ENCODE measurements around the gene TIAM2.

The TIAM2 gene

GRCh38 chr6:155056756-155057155, 61.6 kb downstream of the TIAM2 start:
- ATAC-seq (replicated peaks; ENCODE audit: extremely low read depth, poor library complexity, severe bottlenecking) (no peak), DNase-seq (ENCODE audit: low spot score in 2 of 2) (no peak)
- Mint-ChIP-seq H3K9me3 (no peaks in the 10 kb centered on the region), H3K4me3 (no peak overlapping the region), H3K4me1 (no peaks in the 10 kb centered on the region), H3K36me3 (ENCODE audit: insufficient read depth) (no peaks in the 10 kb centered on the region), H3K27me3 (no peaks in the 10 kb centered on the region), H3K27ac (ENCODE audit: low read depth) (no peak overlapping the region)

- H3K27me3 Mint-ChIP-seq = no peaks in the 10 kb centered on the region
- H3K4me1 Mint-ChIP-seq = no peaks in the 10 kb centered on the region
- no peak for ATAC-seq (replicated peaks; ENCODE audit: extremely low read depth, poor library complexity, severe bottlenecking)
- no peak overlapping the region for H3K4me3 Mint-ChIP-seq
- no peaks in the 10 kb centered on the region for H3K9me3 Mint-ChIP-seq
- H3K27ac Mint-ChIP-seq (ENCODE audit: low read depth) = no peak overlapping the region
- DNase-seq (ENCODE audit: low spot score in 2 of 2) = no peak
- no peaks in the 10 kb centered on the region for H3K36me3 Mint-ChIP-seq (ENCODE audit: insufficient read depth)
Measured at GRCh38 chr6:155061381-155061780, 66.3 kb downstream of the TIAM2 start.

- no peak overlapping the region for H3K4me3 Mint-ChIP-seq
- no peaks in the 10 kb centered on the region for H3K4me1 Mint-ChIP-seq
- H3K36me3 Mint-ChIP-seq (ENCODE audit: insufficient read depth) = no peaks in the 10 kb centered on the region
- no peaks in the 10 kb centered on the region for H3K27me3 Mint-ChIP-seq
- DNase-seq (ENCODE audit: low spot score in 2 of 2) = no peak
- no peaks in the 10 kb centered on the region for H3K9me3 Mint-ChIP-seq
- no peak overlapping the region for H3K27ac Mint-ChIP-seq (ENCODE audit: low read depth)
- no peak for ATAC-seq (replicated peaks; ENCODE audit: extremely low read depth, poor library complexity, severe bottlenecking)
Measured at GRCh38 chr6:155062866-155063341, 67.8 kb downstream of the TIAM2 start.

GRCh38 chr6:155064303-155064702, 69.2 kb downstream of the TIAM2 start:
- no peak for ATAC-seq (replicated peaks; ENCODE audit: extremely low read depth, poor library complexity, severe bottlenecking)
- Mint-ChIP-seq H3K27me3 (no peaks in the 10 kb centered on the region), H3K27ac (ENCODE audit: low read depth) (no peak overlapping the region), H3K4me3 (no peak overlapping the region), H3K4me1 (no peaks in the 10 kb centered on the region), H3K9me3 (no peaks in the 10 kb centered on the region), H3K36me3 (ENCODE audit: insufficient read depth) (no peaks in the 10 kb centered on the region)
- no peak for DNase-seq (ENCODE audit: low spot score in 2 of 2)

GRCh38 chr6:155066361-155066760, 71.2 kb downstream of the TIAM2 start:
- ATAC-seq (replicated peaks; ENCODE audit: extremely low read depth, poor library complexity, severe bottlenecking) (no peak), DNase-seq (ENCODE audit: low spot score in 2 of 2) (no peak)
- H3K27ac Mint-ChIP-seq (ENCODE audit: low read depth) = no peak overlapping the region
- H3K9me3 Mint-ChIP-seq = no peaks in the 10 kb centered on the region
- H3K27me3 Mint-ChIP-seq = no peaks in the 10 kb centered on the region
- H3K36me3 Mint-ChIP-seq (ENCODE audit: insufficient read depth) = no peaks in the 10 kb centered on the region
- no peaks in the 10 kb centered on the region for H3K4me1 Mint-ChIP-seq
- no peak overlapping the region for H3K4me3 Mint-ChIP-seq

GRCh38 chr6:155066921-155067680, 72.0 kb downstream of the TIAM2 start:
- ATAC-seq (replicated peaks; ENCODE audit: extremely low read depth, poor library complexity, severe bottlenecking) = no peak

GRCh38 chr6:155067956-155068615, 73.0 kb downstream of the TIAM2 start:
- Mint-ChIP-seq H3K27me3 (peaks cover 12% of the 10 kb centered on the region), H3K4me1 (no peaks in the 10 kb centered on the region), H3K9me3 (no peaks in the 10 kb centered on the region), H3K4me3 (no peak overlapping the region), H3K27ac (ENCODE audit: low read depth) (no peak overlapping the region), H3K36me3 (ENCODE audit: insufficient read depth) (no peaks in the 10 kb centered on the region)
- DNase-seq (ENCODE audit: low spot score in 2 of 2) (no peak), ATAC-seq (replicated peaks; ENCODE audit: extremely low read depth, poor library complexity, severe bottlenecking) (no peak)

More at GRCh38 chr6:155066921-155067680, 72.0 kb downstream of the TIAM2 start:
- Mint-ChIP-seq H3K27me3 (peaks cover 5% of the 10 kb centered on the region), H3K4me3 (no peak overlapping the region), H3K36me3 (ENCODE audit: insufficient read depth) (no peaks in the 10 kb centered on the region), H3K9me3 (no peaks in the 10 kb centered on the region), H3K27ac (ENCODE audit: low read depth) (no peak overlapping the region), H3K4me1 (no peaks in the 10 kb centered on the region)
- no peak for DNase-seq (ENCODE audit: low spot score in 2 of 2)

- Mint-ChIP-seq H3K27ac (ENCODE audit: low read depth) (no peak overlapping the region), H3K9me3 (no peaks in the 10 kb centered on the region), H3K36me3 (ENCODE audit: insufficient read depth) (no peaks in the 10 kb centered on the region), H3K27me3 (peaks cover 12% of the 10 kb centered on the region), H3K4me1 (no peaks in the 10 kb centered on the region), H3K4me3 (no peak overlapping the region)
- ATAC-seq (replicated peaks; ENCODE audit: extremely low read depth, poor library complexity, severe bottlenecking) (no peak), DNase-seq (ENCODE audit: low spot score in 2 of 2) (no peak)
Measured at GRCh38 chr6:155069543-155069942, 74.4 kb downstream of the TIAM2 start.

GRCh38 chr6:155075930-155076695, 81.0 kb downstream of the TIAM2 start:
- DNase-seq (ENCODE audit: low spot score in 2 of 2) (no peak), ATAC-seq (replicated peaks; ENCODE audit: extremely low read depth, poor library complexity, severe bottlenecking) (no peak)
- no peak overlapping the region for H3K4me3 Mint-ChIP-seq
- no peaks in the 10 kb centered on the region for H3K9me3 Mint-ChIP-seq
- peaks cover 12% of the 10 kb centered on the region for H3K27me3 Mint-ChIP-seq
- no peaks in the 10 kb centered on the region for H3K4me1 Mint-ChIP-seq
- no peak overlapping the region for H3K27ac Mint-ChIP-seq (ENCODE audit: low read depth)
- H3K36me3 Mint-ChIP-seq (ENCODE audit: insufficient read depth) = no peaks in the 10 kb centered on the region

GRCh38 chr6:155077331-155077730, 82.2 kb downstream of the TIAM2 start:
- H3K4me3 Mint-ChIP-seq = no peak overlapping the region
- H3K9me3 Mint-ChIP-seq = no peaks in the 10 kb centered on the region
- ATAC-seq (replicated peaks; ENCODE audit: extremely low read depth, poor library complexity, severe bottlenecking) = no peak
- peaks cover 5% of the 10 kb centered on the region for H3K27me3 Mint-ChIP-seq
- no peaks in the 10 kb centered on the region for H3K36me3 Mint-ChIP-seq (ENCODE audit: insufficient read depth)
- no peak overlapping the region for H3K27ac Mint-ChIP-seq (ENCODE audit: low read depth)
- no peaks in the 10 kb centered on the region for H3K4me1 Mint-ChIP-seq
- no peak for DNase-seq (ENCODE audit: low spot score in 2 of 2)

GRCh38 chr6:155077784-155078183, 82.7 kb downstream of the TIAM2 start:
- Mint-ChIP-seq H3K9me3 (no peaks in the 10 kb centered on the region), H3K27ac (ENCODE audit: low read depth) (no peak overlapping the region), H3K27me3 (peaks cover under 1% of the 10 kb centered on the region), H3K36me3 (ENCODE audit: insufficient read depth) (no peaks in the 10 kb centered on the region), H3K4me1 (no peaks in the 10 kb centered on the region), H3K4me3 (no peak overlapping the region)
- DNase-seq (ENCODE audit: low spot score in 2 of 2) (no peak), ATAC-seq (replicated peaks; ENCODE audit: extremely low read depth, poor library complexity, severe bottlenecking) (no peak)

GRCh38 chr6:155078331-155078745, 83.2 kb downstream of the TIAM2 start:
- no peaks in the 10 kb centered on the region for H3K27me3 Mint-ChIP-seq
- DNase-seq (ENCODE audit: low spot score in 2 of 2) (no peak), ATAC-seq (replicated peaks; ENCODE audit: extremely low read depth, poor library complexity, severe bottlenecking) (no peak)
- H3K9me3 Mint-ChIP-seq = no peaks in the 10 kb centered on the region
- H3K27ac Mint-ChIP-seq (ENCODE audit: low read depth) = no peak overlapping the region
- no peaks in the 10 kb centered on the region for H3K36me3 Mint-ChIP-seq (ENCODE audit: insufficient read depth)
- H3K4me1 Mint-ChIP-seq = no peaks in the 10 kb centered on the region
- no peak overlapping the region for H3K4me3 Mint-ChIP-seq
